Inferior parietal cortex (tissue), 1 donor: ENCODE results near the gene EDNRA.

Experiments used
- DNase-seq: peaks from one replicate; pipeline ENCODE4 v3.0.0-alpha.2; 2016; ENCODE audit errors: extremely low spot score

Gene EDNRA

GRCh38 chr4:147539959-147540358, 59.1 kb downstream of the EDNRA start:
- DNase-seq, result no peak

GRCh38 chr4:147542229-147542990, 61.5 kb downstream of the EDNRA start:
- DNase-seq, result no peak

GRCh38 chr4:147543034-147543433, 62.1 kb downstream of the EDNRA start:
- no peak for DNase-seq

- DNase-seq, result no peak
Measured at GRCh38 chr4:147546349-147546748, 65.5 kb downstream of the EDNRA start.

- DNase-seq, result no peak
Measured at GRCh38 chr4:147547314-147548056, 66.6 kb downstream of the EDNRA start.

- DNase-seq, result no peak
Measured at GRCh38 chr4:147548256-147548655, 67.4 kb downstream of the EDNRA start.

- no peak for DNase-seq
Measured at GRCh38 chr4:147550626-147551246, 69.8 kb downstream of the EDNRA start.

GRCh38 chr4:147560625-147561024, 79.7 kb downstream of the EDNRA start:
- DNase-seq, result no peak

GRCh38 chr4:147566762-147567161, 85.9 kb downstream of the EDNRA start:
- DNase-seq, result no peak

- no peak for DNase-seq
Measured at GRCh38 chr4:147567276-147567675, 86.4 kb downstream of the EDNRA start.

- DNase-seq, result no peak
Measured at GRCh38 chr4:147570616-147571015, 89.7 kb downstream of the EDNRA start.

- DNase-seq, result no peak
Measured at GRCh38 chr4:147571036-147571770, 90.3 kb downstream of the EDNRA start.

- no peak for DNase-seq
Measured at GRCh38 chr4:147576084-147576483, 95.2 kb downstream of the EDNRA start.

- DNase-seq, result no peak
Measured at GRCh38 chr4:147578051-147578476, 97.2 kb downstream of the EDNRA start.

GRCh38 chr4:147578593-147578992, 97.7 kb downstream of the EDNRA start:
- DNase-seq, result no peak

GRCh38 chr4:147580396-147580795, 99.5 kb downstream of the EDNRA start:
- no peak for DNase-seq

GRCh38 chr4:147581606-147582350, 100.9 kb downstream of the EDNRA start:
- no peak for DNase-seq

- no peak for DNase-seq
Measured at GRCh38 chr4:147582386-147583060, 101.6 kb downstream of the EDNRA start.

- DNase-seq, result no peak
Measured at GRCh38 chr4:147583876-147584275, 103.0 kb downstream of the EDNRA start.

GRCh38 chr4:147586032-147586431, 105.1 kb downstream of the EDNRA start:
- no peak for DNase-seq

GRCh38 chr4:147586637-147587036, 105.7 kb downstream of the EDNRA start:
- no peak for DNase-seq
